Daoy (cell line): Measurements from ENCODE around the gene PTPRQ. TPM values are rescaled to one million over a fixed set of nuclear protein-coding genes. Genes with fewer than 3 reads are reported as not detected.
"Not testable (repeated sequence)": the region's sequence is repeated elsewhere in the genome, so short reads cannot be mapped to it uniquely, and the experiment has no call there.

Source experiments
- DNase-seq: peaks from one replicate; pipeline ENCODE4 v3.0.0-alpha.2; 2015; ENCODE audit warnings: low read depth
- total RNA-seq: library from RNA; depleted of rRNA; stranded (reverse); fragments of >200 nt; shearing (Covaris generic); gene quantifications from 2 replicates; pipeline ENCODE4 v1.2.3, GENCODE V29; 2014

PTPRQ gene
- total RNA-seq, 1 experiment from 2014 or later: not detected

DNA sequence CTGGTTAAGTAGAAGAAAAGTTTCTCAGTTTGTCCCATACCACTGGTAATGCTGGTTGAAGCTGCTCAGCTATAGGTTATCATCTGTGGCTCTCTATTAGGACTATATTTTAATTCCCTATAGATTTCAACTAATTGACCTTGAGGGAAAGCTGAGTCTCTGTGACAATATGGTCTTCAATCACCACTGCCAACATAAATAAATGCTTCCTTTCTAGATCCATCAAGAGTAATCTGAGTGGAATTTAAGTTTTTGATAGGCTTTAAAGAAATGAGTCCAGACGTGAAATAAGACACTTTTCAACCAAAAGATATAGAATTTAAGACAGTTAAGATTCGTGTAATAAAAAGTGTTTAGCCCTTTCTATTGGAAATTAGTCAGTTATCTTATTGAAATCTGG is 199.9 kb downstream of the PTPRQ start:
- no peak for DNase-seq

DNA sequence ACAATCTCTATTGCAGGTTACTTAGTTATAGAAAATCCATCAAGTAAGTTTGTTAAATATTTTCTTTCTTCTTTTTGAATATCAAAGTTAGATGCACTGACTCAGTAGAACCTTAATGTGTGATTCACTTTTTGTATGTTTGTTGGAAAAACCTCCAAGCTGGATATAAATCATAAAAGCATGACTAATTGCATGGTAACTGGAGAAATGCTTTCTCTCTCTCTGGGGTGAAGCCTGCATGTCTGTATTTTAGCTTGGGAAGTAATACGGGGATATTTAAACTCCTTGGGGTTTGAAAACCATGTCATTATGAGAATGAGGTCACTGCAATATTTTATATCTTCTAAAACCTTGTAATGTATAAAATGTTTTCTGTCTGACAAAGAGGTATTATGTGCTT is 204.8 kb downstream of the PTPRQ start:
- DNase-seq: no peak

DNA sequence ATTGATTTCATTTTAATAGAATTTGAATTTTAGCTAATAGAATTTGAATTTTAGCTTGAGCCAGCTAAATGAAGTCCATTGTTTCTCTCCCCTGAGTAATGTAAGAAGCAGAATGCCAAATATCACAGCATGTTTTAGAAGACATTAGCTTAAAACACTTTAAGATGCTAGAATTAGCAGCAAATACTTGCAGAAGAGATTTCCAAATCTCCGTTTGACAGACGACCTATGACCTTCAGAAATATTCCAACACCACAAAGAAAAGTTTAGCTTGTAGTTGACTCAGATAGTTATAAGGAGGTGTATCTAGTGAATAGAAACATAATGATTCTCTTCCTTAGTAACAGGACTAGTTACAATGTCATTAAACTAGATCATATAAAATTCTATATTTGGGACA is 211.7 kb downstream of the PTPRQ start:
- no peak for DNase-seq

DNA sequence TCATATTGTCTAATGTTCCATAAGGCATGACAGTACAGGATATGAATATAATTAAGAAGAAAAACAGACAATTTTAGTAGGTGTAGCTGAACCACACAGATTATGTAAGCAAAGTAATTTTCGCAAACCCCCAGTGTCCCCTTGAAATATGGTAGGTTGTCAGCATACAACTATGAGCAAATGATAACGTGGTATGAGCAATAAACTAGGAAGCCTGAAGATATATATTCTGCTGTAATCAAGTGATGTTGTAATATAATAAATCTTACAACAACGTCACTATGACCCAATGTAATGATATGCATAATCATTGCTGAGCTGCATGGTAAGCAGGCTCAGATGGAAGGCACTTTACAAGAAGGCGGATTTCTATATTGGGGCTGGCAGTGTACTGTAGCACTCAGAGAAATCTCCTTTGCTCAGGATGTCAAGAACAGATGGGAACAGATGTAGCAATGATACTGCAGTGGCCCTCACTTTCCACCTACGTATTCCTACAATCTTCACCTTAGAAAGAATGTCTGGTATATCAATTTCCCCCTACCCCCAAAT is 215.6 kb downstream of the PTPRQ start:
- no peak for DNase-seq

DNA sequence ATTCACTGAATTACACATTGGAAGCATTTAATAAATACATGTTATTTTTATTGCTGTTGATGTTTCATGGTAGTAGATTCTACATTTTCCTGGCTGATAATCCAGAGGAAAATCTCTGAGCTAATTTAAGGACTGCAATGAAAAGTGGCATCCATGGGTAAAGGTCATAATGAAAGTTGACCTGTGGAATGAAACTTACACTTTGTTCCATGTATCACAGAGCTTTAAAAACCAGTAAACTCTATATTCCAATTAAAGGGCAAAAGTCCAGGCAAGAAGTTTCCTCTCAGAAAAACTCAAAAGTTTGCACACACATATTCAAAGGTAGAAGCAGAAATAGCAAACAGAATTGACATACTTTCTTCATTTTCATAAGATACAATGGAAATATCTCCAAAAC is 218.6 kb downstream of the PTPRQ start:
- no peak for DNase-seq

DNA sequence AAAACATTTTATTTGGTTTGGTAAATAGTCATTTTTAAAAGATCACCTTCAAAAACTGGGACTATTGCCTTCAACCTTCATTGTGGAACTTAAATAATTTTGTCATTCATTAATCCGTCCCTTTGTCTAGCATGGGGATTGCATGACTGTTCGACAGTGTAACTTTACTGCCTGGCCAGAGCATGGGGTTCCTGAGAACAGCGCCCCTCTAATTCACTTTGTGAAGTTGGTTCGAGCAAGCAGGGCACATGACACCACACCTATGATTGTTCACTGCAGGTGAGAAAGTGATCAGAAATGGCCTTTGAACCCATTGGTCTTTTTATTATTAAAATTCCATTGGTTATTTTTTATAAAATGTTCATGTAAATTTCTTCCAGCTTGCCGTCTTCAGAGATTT is 226.2 kb downstream of the PTPRQ start:
- no peak for DNase-seq

DNA sequence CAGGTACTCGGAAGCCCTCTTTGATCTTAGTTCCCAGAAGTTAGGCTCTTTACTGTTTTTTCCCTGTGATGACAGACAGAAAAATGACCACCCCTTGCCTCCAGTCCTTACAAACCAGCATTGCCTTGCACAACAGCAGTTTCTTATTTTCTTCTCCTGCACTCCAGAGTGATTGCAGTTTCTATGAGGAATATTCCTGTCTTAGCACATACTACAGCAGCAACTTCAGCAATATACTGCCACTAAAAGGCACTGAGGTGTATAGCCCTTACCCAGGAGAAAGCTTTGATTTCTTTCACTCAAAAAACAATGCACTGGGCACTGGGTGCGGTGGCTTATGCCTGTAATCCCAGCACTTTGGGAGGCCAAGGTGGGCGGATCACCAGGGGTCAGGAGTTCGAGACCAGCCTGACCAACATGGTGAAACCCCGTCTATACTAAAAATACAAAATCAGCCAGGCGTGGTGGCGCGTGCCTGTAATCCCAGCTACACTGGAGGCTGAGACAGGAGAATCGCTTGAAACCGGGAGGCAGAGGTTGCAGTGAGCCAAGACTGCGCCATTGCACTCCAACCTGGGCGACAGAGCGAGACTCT is 232.1 kb downstream of the PTPRQ start:
- DNase-seq: not testable (repeated sequence)

DNA sequence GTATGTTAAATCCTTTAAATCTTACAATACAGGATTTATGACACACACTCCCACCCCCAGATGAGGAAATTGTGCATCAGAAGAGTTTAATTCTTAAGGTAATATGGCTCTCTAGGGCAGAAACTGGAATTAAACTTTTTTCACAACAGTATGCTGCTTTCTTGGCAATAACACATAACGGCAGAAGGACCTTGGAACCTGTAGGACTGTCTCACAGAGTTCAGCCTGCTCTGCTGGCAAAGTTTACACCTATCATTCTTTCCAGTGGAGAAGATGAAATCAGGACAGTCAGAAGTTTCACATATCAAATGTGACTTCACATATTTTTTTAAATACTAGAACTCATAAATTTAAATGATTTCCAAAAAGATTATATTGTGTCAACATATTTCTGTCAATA is 232.8 kb downstream of the PTPRQ start:
- DNase-seq: no peak

DNA sequence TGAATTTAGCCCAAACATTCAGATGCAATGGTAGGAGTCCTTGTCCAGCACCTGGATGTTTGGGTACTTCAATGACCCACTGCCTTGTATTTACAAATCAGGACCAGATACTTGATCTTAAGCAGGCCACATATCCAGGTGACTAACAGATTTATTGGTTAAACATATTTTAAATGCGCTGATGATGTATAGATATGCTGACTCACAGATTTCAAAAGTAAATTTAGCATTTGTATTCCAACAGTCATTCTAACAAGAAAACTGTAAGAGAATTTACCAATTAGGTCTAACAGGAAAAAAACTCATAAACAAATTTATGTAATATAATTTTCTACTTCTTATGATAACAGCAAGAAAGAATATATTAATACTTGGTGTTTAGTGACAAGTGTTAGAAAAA is 234.0 kb downstream of the PTPRQ start:
- DNase-seq: no peak

DNA sequence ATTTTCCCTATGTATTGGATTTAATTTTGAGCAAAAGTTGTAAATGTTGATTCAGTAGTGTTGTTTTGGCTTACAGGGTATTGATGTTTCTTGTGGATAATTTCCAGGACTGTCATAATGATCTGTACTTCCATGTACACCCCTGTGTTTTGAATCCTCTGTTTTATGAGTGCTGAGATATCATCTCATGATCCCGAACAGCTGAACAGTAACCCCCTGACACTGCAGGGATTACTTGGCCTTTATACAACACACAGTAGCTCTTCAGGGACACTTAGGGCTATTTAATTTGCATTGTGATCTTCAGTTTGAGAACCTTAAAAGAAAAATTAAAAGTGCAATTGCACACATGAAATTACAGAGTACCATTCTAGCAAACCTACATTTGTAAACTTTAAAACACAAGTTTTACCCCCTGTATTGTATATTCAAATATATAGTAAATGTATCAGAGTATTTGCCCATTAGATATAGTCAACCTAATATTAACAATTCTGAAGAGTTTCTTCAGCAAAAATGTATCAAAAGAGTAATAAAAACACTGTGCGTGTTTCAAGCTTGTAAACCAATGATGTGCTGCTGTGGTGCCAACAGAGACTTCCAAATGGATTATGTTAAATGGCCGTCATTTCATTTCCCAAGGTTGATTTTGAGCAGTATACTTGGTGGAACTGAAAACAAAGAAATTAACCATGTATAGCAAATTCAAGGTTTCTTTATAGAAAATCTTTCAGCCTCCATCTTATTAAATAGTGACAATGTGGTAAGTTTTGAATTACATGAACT is 235.5 kb downstream of the PTPRQ start:
- no peak for DNase-seq

DNA sequence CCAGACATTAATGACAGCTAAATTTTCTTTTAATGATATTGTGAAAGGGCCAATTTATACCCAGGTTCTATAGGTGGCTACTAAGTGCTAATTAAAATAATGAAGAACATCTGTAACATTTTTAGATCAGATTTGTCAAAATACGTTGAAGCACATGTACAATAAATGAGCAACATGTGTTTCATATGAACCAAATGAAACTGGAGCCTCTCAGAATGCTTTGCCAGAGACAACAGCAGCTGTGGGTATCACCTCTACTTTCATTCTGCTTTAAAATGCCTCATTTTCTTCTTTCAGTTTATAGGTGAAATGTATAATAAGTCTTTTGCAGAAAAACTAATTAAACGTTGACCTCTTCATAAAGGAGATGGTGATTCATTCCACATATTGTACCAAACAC is 237.3 kb downstream of the PTPRQ start:
- DNase-seq: no peak

DNA sequence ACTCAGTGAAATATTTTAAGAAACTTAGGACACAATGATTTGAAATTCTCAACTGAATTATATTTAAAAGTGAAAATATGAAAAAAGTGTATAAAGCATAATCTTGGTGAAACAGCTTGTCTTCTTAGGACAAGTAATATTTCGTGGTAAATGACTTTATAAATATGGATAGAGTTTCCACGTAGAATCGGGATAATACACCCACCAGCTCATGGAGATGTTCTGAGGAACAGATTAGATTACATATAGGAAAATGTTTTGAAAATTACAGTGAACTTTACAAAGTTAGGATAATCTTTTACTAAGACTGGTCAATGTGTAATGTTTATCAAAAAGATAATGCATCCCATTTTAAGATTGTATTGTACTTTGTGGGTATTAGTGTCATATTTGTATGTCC is 237.8 kb downstream of the PTPRQ start:
- no peak for DNase-seq

DNA sequence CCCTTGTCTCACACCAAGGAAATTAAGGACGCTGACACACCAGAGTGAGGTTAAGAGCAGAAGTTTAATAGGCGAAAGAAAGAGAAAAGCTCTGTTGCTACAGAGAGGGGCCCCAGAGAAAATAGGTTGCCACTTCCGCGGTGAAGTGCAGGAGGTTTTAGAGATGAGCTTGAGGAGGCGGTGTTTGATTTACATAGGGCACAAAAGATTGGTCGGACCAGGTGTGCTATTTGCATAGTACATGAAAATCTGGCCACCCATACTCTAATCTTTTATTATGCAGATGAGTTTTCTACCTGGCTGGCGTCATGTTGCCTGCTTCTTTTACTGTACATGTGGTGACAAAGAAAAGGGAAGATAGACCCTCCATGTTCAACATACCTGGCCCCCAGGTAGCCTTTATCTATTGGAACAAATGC is 240.1 kb downstream of the PTPRQ start:
- no peak for DNase-seq

DNA sequence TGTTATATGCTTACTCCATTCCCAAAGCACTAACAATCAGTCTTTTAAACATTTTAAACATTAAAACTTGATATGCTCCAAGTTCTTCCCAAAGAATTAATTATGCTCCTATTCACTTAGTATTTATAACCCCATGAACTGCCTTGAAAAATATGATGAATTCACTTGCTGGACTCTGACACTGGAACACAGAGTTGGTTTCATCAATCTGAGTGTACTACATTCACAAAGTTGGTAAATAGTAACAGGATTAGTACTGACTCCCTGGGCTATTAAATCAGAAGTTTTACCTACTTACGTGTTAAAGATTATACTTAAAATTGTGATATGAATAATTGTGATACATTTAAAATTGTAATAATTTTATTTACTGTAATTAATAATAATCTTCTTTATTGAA is 246.1 kb downstream of the PTPRQ start:
- DNase-seq: no peak

DNA sequence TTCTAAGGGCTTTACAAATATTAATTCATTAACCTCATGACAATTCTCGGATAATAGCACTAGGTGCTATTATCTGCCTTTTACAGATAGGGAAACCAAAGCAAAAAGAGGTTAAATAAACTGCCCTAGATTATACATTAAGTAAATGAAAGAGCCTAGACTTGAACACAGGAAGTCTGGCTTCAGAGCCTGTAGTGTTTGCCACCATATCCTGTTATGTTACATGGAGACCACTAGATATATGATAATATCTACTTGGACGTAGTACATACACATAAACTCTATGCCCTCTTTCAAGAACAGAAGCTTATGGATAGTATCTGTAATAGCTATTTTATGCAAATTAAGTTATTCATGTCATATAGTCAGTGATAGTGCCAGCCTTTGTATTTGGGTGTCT is 246.5 kb downstream of the PTPRQ start:
- no peak for DNase-seq

DNA sequence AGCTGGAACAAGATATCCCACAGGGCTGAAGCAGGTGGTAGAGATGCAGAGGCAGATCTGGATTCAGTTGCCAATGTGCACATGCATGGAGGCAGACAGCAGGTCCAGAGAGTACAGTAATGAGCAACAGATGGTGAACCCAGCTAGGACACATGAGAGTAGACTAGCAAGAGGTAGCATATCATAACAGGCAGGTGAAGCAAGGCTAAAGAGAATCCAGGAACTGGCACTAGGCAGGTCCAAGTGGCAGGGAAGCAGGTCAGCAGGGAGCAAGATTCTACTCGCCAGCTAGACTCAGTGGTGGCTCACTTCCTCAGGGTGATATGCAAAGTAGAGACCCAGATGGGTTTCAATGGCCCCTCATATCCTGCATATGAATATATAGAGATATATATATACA is 248.1 kb downstream of the PTPRQ start:
- DNase-seq: no peak

DNA sequence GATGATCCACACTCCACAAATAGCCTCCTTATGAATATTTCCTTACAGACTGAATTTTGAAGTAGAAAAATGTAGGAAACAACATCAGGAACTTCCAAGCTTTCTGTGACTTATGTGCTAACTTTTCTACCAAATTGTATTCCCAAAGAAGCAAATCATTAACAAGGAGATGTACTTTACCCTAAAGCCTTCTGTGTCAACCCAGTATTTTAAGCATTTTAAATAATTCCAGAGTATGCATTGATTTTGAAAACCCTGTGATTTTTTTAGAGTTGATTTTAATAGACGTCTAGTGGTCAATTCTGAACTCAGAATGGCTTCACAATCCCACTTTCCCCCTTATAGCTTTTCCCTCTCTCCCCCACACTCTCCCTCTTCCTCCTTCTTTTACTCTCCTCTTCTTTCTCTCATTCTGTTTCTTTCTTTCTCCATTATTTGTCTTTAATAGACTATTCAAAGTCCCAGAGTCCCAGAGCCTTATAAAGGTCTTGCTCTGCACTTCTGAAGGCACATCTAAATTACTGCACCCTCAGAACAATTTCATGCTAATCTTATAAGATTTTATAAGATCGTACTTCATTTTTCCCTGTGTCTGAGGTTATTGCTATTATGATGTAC is 253.3 kb downstream of the PTPRQ start:
- DNase-seq: no peak

DNA sequence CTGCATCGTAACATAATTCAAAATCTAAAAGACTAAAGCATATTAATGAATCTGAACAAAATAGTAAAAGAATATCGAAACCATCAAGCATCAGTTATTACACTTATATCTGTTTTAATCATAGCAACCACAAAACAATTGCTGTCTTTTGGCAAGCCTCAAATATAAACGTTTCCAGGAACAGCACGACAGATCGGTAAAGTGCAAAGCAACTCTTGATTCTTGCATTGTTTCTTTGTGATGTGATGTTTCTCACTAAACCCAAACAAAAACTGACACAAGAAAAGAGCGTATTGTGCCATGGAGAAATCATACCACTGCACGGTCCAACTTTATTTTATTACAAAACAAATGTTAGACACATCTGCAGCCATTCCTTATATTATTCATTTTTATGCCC is 254.2 kb downstream of the PTPRQ start:
- DNase-seq: no peak

DNA sequence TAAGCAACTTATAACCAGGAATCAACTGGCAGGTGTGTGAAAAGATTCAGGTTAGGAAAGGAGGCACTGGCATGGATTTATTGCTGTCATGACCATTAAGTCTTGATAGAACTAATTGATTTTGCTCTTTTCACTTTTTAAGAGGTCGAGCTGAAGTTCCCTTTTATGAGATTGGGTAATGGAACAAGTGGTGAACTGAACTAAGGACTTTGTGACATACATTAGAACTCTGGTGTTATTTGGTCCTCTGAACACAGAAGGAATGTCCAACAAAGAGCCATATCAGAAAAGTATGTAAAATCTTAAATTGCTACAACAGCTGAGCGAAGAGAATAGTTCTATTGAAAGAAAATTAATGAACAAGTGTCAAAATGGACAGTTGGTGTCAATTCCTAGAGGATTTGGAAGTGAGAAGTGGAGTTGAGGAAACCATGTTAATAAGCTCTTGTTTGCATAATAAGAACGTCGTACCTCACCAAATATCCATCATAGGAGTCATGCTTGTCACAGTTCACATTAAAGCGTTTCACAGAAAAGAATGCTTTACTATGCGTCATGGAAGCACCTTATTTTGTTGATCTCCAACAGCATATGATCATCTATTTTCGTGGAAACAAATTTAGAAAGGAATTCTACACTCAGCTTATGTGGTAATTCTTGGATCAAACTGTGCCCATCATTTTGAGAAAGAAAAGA is 255.0 kb downstream of the PTPRQ start:
- no peak for DNase-seq

DNA sequence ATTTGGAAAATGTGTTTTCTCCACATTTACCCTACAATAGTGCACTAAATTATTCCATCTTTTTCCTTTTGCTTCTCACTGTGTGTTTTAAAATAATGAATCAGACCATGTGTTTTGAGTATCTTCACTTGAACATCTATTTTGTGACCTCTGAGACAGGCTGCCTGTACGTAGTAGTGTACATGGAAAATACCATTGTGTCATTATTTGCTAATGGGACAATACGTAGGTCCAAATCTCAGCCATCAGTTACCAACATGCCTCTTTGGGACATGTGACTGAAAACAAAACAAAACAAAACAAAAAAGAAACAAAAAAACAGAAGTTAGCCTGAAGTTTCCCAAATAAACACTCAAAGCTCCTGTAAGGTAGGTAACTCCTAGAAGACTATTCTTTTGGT is 256.3 kb downstream of the PTPRQ start:
- DNase-seq: no peak

DNA sequence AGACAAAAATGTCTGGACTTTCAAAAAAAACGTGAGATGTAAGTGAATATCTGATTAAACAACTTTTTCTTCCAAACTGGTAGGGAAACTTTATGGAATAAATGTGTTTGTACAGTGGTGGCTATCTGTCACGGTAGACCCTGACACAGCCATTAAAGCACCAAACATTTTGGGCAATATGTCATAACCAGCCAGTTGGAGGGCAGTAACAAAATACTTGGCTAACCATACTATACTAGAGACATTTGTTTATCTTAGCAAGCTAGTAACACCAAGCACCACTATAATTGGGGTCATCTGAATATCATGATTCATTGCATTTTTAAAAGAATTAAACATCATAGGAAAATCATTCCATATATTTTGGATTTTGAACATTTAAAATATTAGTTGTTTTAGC is 257.4 kb downstream of the PTPRQ start:
- DNase-seq: peak; percentile 16
